Measurements from ENCODE around the gene NOS2. TPM values are rescaled to one million over a fixed set of nuclear protein-coding genes. Genes with fewer than 3 reads are reported as not detected.
"Not testable (repeated sequence)": the region's sequence is repeated elsewhere in the genome, so short reads cannot be mapped to it uniquely, and the experiment has no call there.

Gene NOS2
- polyA plus RNA-seq, 4 donors, result 1.6 to 1.9 (median 1.9) TPM

DNA sequence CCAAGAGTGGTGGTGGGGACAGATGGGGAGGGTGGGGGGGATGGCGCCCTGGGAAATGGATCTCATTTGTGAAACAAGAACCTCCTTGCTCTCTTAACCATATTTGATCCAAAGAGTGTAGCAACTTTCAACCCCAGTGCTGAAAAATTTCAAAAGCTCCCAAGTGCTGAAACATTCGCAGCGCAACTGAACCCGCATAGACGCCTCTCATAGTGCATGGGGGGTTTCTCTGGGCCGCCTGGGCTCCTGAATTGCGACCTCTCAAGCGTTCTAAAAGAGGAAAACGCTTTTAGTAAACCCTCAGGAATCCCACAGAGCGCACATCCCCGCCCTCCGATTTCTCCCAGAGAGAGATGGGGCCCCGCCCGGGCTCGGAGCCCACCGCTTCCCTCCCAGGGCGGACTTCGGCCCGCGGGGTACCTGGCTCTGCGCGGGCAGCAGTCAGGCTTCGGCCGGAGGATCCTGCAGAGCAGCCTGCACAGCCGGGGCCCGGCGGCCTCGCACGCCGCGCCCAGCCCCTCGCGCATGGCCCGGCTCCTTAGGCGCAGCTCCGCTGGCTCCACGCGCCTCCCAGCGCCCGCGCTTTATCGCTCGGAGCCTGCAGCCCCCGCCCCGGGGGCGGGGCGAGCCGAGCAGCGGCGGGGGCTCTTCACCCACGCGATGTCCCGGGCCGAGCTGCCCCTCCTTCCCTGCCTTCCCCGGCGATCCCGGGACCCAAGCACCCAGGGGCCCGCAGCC is 7.0 kb downstream of the NOS2 start:
- DNase-seq (ENCODE audit: low read depth in 4 of 4, low spot score in 3 of 4), result no peak

DNA sequence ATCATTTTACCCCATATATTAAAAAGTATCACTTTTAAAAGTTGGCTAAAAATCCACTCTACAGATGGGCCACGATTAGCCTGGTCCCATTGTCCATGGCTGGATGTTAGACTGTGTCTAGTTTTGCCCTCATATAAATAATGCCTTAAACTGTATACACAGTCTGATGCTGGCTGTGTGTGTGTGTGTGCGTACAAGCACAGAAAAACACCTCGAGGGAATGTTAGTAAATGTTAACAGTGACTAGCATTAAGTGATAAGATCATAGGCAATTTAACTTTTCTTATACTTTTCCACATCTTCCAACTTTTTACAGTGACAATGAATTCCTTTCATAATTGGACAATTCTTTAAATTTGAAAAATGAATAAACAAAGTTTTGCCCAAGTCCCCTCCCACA is 8.2 kb downstream of the NOS2 start:
- DNase-seq (ENCODE audit: low read depth in 4 of 4, low spot score in 3 of 4), result no peak

DNA sequence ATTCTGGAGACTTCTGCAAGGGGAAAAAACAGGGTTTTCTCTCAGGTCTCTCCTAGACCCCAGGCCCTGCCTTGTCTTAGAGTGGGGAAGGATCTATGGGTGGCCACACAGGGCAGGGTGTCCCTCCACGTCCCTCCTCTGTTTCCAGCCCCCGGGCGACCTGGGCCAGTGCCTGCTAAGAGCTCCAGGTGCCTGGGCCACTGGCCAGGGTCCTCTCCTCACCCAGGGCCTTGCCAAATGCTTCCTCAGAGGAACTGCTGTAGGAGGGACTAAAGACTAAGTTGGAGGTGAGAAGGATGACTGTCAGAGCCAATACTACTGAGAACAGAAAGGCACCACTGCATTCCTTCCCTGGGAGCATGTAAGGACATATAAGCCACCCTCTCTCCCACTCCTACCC is 11.4 kb downstream of the NOS2 start:
- no peak for DNase-seq (ENCODE audit: low read depth in 4 of 4, low spot score in 3 of 4)

DNA sequence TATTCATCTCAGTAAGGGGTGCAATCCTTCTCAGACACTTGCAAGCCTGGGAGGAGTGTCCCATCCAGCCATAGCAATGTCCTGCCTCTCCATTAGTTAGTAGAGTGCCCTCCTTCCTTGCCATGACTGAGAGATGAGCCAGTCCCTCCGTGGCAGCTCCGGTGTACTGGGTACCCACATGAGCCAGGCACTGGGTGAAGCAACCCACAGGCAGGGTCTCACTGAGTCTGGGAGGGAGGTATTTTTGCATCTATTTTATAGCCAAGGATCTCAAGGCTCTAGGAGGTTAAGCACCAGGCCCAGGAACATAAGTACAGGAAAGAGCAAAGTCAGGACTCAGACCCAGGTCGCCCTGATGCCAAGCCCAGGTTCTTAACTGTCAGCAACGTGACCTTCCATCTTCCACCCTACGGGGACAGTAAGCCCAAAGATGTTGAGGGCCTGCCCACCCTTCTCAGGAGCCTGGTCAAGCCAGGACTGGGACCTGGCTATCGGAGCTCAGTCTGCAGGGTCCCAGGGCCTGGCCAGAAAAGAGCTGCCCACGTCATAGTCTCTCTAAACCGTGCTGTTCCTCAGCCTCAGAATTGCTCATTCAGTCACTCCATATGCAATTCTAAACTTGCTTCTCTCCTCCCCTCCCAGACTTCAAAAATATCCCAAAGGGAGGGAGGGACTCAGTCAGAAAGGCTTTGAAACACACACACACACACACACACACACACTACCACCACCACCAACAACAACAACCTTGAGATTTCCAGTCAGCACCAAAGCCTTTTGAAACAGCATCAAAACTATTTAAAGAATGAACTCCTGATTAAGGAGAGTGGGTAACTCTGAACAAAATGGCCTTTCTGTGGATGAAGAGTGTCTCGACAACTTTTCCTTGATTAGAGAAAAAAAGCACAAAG is 16.6 kb downstream of the NOS2 start:
- no peak for DNase-seq (ENCODE audit: low read depth in 4 of 4, low spot score in 3 of 4)

DNA sequence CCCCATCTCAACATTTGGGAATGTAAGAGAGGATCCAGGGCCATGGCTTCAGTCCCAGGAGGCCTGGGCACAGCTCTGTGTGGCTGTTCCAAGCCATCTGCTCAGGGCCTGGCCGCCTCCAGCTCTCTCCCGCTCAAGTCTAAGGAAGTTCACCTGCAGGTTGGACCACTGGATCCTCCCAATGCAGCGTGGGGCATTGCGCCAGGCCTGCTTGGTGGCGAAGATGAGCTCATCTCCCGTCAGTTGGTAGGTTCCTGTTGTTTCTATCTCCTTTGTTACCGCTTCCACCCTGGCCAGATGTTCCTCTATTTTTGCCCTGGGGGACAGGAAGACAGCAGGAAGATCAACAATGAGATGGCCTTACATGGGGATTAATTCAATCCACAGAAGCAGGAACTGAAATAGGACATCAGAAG is 17.5 kb downstream of the NOS2 start:
- no peak for DNase-seq (ENCODE audit: low read depth in 4 of 4, low spot score in 3 of 4)

DNA sequence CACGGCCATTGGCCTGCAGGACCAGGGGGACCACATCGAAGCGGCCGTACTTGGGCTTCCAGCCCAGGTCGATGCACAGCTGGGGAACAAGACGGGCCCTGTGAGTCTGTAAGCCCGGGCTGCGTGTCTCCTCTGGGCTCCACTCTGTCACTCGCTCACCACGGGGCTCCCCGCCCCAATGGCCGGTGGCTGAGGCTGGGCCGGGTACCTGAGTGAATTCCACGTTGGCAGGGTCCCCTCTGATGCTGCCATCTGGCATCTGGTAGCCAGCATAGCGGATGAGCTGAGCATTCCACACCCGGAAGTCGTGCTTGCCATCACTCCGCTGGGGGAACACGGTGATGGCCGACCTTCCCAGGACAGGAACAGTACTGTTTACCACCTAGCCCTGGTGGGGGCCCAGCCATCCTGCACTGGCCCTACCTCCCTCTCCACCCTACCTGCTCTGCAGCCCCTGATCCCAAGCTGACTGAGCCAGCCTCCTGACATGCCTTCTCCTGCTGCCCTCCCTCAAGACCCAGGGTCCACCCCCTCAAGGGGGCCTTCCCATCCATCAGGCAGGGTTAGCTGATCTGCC is 19.4 kb downstream of the NOS2 start:
- no peak for DNase-seq (ENCODE audit: low read depth in 4 of 4, low spot score in 3 of 4)

DNA sequence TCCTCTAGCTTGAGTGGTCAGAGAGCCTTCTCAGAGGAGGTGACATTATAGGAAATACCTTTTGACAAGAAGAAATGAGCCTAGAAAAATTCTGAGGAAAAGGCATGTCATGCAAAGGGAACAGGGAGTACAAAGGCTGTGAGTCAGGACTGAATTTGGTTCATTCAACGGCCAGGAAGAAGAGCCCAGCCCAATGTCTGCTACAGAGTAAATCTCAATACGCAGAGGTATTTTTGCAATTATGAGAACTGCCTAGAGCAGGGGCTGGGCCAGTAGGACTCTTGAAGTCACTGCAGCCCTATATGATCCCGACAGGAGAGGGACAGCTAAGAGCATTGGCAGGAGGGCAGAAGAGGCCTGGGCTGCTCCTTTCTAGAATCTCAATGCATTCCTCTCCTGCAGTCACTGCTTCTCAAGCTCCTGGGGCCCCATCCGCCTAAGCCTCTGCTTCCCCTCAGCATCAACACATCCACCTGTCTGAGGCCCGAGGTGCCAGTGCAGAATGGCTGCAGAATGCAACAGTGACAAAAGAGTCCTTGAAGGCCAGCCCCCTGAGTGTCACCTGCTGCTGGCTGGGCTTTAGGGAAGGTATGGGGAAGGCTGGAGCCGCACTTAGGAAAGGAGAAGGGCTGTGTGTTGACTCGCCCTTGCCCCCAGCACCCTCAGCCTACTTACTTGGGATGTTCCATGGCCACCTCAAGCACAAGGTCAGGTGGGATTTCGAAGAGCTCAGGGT is 20.1 kb downstream of the NOS2 start:
- DNase-seq (ENCODE audit: low read depth in 4 of 4, low spot score in 3 of 4), result no peak

DNA sequence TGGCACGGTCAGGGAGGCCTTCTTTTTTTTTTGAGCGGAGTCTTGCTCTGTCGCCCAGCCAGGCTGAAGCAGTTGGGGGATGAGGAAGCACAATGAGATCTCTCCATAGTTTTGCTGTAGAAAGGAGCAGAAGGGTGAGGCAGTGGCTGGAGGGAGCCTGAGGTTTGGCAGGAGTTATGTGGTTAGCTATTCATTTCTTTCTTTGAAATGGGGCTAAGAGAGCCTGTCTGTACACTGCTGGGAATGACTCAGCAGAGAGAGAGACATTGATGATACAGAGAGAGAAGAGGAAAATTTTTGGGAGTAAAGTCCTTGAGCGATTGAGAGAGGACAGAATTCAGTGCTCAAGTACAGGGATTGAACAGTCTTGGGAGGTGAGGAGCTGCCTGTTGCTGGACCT is 22.1 kb downstream of the NOS2 start:
- DNase-seq (ENCODE audit: low read depth in 4 of 4, low spot score in 3 of 4), result no peak

DNA sequence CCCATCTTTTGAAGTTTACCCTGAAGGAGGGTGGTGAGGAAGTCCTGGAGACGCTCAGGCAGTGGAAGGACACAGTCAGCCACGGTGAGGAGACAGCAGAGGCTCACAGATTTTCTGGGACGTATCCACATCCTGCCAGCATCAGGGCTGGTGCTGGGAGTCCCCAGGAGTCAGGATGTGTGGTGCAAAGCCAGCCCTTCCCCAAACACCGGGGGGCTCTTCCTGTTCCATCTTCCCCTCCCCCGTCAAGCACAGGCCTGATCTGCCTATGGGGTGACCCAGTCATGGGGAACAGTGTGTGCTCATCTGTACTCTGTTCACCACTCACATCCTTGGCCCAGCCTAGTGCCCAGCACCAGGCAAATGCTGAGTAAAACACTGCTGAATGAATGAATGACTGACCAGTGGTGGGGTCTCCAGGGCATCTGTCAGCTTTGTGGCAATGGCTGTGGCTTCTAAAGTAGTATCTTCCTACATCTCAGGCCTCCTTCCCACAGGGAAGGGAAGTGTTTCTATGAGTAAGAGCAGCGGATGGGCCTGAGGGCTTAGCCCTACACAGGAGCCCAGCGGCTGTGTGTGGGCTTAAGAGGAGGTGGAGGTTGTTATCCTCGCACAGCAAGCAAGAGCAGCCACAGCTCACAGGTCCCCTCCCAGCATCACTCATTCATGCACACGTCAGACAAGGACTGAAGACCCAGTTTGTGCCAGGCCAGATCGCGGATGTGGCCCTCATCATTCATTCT is 23.3 kb downstream of the NOS2 start:
- no peak for DNase-seq (ENCODE audit: low read depth in 4 of 4, low spot score in 3 of 4)

DNA sequence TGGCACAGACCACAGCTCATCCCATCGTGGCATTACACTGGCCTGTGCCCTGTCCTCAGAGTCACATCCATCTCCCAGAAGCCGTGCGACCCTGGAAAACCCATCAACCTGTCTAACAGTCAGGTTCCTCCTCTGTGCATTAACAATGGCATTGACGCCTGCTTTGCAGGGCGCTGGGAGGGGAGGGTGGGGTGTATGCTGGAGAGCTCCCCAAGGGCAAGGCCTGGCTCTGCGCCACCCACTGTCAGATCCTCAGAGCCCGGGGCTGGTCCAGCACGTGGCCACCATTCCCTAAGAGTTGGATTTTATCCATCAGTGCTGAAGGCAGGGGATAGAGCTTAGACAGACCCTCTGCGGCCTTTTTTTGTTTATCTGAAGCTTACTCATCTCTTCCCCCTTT is 28.7 kb downstream of the NOS2 start:
- no peak for DNase-seq (ENCODE audit: low read depth in 4 of 4, low spot score in 3 of 4)

DNA sequence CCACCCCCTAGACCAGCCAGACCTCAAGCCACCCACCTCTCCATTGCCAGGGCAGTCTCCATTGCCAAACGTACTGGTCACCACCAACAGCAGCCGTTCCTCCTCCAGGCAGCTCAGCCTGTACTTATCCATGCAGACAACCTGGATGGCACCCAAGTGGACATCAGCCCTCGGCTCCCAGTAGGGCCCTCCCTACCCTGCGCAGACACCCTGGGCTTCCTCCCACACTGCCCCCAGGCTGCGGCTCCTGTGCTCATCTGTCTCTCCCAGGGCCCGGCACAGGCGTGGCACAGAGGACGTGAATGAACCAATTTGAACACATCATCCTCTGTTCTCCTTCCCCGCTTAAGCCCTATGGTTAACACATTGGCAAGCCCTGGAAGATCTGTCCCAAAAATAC is 29.5 kb downstream of the NOS2 start:
- DNase-seq (ENCODE audit: low read depth in 4 of 4, low spot score in 3 of 4), result no peak

DNA sequence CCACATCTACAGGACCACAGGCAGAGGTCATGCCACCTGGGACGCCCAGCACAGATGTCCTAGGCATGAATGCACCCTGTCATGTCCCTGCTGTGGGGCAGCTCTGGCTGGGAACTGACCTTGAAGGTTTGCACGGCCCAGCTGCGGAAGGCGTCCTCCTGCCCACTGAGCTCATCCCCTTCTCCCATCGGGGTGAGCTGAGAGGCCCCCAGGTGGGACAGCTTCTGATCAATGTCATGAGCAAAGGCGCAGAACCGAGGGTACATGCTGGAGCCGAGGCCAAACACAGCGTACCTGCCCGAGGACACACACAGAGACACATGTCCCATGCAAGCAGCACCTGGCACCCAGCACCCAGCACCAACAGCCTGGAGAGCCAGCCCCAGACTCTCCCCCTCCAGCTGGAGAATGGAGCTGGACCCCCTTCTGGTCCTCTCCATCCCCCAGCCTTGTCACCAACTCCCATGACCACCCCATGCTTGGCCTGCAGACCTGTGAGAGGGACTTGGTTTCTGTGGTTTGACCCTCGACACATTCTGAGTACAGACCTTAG is 31.4 kb downstream of the NOS2 start:
- DNase-seq (ENCODE audit: low read depth in 4 of 4, low spot score in 3 of 4), result no peak

DNA sequence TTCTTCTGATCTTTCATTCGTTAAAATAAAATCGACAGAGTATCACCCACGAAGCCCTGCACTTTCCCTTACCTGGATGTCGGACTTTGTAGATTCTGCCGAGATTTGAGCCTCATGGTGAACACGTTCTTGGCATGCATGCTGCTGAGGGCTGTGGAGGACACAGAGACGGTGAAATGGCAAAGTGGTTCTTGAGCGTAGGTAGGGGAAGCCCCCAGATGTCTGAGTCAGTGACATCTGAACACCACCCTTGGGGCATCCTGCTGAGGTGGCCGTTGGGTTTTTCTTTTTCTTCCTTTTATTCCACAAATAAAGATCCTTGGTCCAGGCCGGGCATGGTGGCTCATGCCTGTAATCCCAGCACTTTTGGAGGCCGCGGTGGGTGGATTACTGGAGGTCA is 33.9 kb downstream of the NOS2 start:
- DNase-seq (ENCODE audit: low read depth in 4 of 4, low spot score in 3 of 4), result no peak

DNA sequence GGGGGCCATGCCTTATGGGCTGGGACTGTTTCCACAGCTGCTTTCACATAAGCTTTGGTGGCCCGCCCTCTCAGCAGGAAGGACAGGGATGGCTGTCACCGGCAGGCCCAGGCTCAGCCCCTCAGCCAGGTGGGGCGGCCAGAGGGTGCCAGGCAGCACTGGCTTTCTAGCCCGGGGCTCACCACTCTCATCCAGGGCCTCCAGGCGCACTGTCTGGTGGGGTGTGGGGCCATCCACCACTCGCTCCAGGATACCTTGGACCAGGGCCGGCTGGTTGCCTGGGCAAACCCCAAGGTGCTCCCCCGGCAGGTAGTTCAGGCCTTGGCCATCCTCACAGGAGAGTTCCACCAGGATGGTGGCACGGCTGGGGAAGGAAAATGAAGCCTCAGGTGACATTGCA is 35.0 kb downstream of the NOS2 start:
- no peak for DNase-seq (ENCODE audit: low read depth in 4 of 4, low spot score in 3 of 4)

DNA sequence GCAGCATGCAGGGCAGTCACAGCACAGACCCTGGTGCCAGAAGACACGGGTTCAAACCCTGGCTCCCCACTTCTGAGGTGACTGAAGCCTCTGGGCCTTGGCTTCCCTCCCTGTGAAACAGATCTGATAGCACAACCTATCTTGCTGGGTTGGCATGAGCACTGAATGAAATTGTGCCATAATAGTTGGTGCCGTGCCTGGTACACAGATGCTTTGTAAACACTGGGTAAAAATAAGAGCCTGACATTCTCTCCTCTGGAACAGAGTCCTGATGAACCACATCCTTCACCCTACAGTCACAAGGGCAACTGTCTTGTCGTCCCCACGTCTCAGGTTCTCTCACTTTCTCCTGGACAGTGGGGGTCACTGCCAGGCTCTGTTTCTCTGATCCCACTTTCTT is 35.7 kb downstream of the NOS2 start:
- DNase-seq (ENCODE audit: low read depth in 4 of 4, low spot score in 3 of 4), result no peak

DNA sequence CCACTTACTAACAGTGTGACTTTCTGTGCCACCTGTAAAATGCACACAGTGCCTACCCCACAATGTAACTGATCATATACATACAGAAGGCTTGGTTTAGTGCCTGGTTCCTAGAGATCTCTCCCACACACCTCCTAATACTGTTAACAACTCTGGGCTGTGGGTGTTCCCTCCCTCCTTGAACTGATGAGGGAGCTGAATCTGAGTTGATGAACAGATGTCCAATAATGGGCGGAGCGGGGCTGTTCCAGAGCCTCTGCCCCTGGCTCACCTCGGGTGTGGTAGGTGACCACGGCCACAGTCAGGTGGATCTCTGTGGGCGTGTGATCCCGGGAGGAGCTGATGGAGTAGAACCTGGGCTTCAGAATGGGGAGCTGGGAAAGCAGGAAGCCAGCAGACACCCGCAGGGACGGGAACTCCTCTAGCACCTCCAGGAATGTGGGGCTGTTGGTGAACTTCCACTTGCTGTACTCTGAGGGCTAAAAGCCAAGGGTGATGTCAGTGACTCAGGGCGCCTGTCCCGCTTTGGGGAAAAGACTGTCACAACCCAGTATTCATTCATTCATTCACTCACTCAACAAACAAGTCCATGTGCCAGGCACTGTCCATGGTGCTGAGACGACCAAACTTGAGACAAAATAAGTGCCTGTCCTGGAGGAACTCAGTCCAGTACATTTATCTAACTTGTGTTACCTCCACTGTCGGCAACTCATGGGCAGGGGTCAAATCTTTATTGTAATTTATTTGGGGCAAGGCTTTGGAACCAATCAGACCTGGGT is 37.6 kb downstream of the NOS2 start:
- DNase-seq (ENCODE audit: low read depth in 4 of 4, low spot score in 3 of 4), result peak; percentile 8 to 24 (median 23)

DNA sequence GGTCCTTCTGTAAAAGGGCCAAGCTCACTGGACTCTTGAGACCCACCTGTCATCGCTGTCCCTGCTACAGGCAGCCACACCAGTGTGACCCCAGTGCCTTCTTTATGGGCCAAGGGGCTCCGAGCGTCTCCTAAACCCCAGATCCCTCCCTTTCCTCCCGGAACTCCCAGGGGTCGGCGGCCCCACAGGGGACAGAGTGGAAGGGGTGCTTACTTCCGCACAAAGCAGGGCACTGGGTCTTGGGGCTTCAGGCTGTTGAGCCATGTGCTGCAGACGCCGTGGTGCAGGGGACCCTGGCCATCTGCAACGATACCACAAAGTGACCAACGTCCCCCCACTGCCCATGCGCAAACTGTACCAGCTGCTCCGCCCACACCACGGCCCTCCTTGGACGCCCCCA is 39.4 kb downstream of the NOS2 start:
- DNase-seq (ENCODE audit: low read depth in 4 of 4, low spot score in 3 of 4), result not testable (repeated sequence)

DNA sequence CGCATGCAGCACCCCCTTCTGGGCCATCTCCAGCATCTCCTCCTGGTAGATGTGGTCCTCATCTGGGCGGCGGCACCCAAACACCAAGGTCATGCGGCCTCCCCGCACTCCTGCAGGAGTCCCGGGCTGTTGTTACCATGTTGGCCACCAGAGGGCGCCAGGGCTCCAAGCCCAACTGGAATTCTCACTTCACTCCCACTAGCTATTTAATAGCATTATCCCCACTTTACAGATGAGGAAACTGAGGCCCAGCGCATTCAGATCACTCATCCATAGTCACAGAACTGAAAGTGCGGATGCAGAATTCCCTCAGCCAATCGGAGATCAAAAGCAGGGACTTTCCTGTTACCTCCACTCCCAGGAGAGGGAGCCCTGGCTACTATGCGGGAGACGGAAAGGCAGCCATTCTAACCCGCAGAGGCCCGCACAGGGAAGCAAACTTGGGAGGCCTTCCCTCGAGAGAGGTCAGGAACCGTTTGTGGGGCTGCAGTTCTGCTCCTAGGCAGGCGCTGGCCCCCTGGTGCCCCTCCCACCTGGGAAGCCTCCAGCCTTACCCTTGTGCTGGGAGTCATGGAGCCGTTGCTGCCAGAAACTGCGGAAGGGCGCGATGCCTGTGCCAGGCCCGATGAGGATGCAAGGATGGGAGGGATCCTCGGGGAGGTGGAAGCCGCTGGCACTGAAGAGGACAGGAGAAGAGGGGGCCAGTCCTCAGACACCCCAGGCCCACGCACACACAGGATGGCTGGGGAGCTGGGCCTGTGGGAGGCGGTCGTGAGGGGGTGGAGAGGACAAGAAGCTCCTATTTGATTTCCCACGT is 40.1 kb downstream of the NOS2 start:
- DNase-seq (ENCODE audit: low read depth in 4 of 4, low spot score in 3 of 4), result peak in 1 of 4 donors; percentile 14

Measured in left renal pelvis (tissue), 4 donors.